Upper lobe of right lung (tissue), 1 donor: Measurements from ENCODE around the gene SELENBP1. TPM values are rescaled to one million over a fixed set of nuclear protein-coding genes. Genes with fewer than 3 reads are reported as not detected.
A peak's percentile ranks its signal among the peaks of the same experiment; 100 is the strongest.

Source experiments
- ATAC-seq: fragments of 200-7000 bp; cut with Tn5 transposase; one replicate; pipeline ENCODE4 v1.9.1; 2020; ENCODE audit warnings: mild to moderate bottlenecking, moderate library complexity
- DNase-seq: peaks from one replicate; pipeline ENCODE4 v3.0.0-alpha.2; 2020
- H3K27ac ChIP-seq: fragments of 200-600 bp; one replicate; pipeline ENCODE4 v1.8.0; 2022
- H3K27me3 ChIP-seq: fragments of 200-600 bp; one replicate; pipeline ENCODE4 v1.8.0; 2022; ENCODE audit warnings: mild to moderate bottlenecking
- H3K36me3 ChIP-seq: fragments of 200-600 bp; one replicate; pipeline ENCODE4 v1.8.0; 2022
- H3K4me1 ChIP-seq: fragments of 200-600 bp; one replicate; pipeline ENCODE4 v1.8.0; 2022
- H3K4me3 ChIP-seq: fragments of 200-600 bp; one replicate; pipeline ENCODE4 v1.8.0; 2022; ENCODE audit warnings: mild to moderate bottlenecking
- H3K9me3 ChIP-seq: fragments of 200-600 bp; one replicate; pipeline ENCODE4 v1.8.0; 2022
- CTCF ChIP-seq: fragments of 200-600 bp; IDR thresholded peaks from one replicate; pipeline ENCODE4 v1.8.0; 2022; ENCODE audit warnings: antibody characterized with exemption
- intact Hi-C: fragments of 100-400 bp; cut with DNase I; formaldehyde crosslinking; loops from one replicate; pipeline ENCODE4 v1.11.0; 2022
- total RNA-seq: library from RNA; stranded (reverse); fragmentation: NEBNext Ultra II Directional; extraction: Animal tissue kit (Norgen Biotek cat#: 25700); gene quantifications from one replicate; pipeline ENCODE4 v1.2.1, GENCODE V29; 2021
- donor health status: DM: no; HTN: yes; CAD: no; lungs with severe emphysema.

Gene SELENBP1
- total RNA-seq, 1 donor from 2014 or later: 321 TPM

DNA sequence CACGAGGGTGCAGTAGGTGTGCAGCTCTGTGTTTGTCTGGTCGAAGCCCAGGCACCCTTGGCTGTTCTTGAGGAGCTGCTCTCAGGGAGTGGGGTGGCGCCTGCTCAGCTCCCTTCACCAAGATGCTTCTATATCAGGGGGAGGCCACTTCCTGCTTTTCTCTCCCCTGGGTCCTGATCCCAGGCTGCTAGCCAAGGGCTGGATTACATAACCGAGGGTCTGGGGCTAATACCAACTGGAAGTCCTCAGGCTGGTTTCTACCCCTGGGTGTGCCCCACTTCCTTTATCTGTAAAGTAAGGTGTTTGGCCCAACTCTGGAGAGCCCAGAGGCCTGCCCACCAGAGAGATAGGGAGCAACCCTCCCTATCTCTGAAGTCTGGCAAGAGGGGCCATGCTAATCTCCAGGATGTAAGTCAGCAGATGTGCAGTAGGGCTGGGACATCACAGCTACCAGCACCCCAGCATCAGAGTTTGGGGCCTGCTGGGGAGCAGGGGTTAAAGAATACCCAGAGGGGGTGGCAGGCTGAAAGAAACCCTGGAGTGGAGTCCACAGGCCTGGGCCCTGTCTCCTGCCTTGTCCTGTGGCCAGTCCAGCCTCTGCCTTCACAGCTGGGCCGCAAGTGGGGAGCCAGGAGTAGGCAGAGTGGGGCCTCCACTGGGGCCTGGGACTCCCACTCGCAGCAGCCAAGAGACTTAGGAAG is 2.1 kb downstream of the SELENBP1 start:
- H3K27me3 ChIP-seq: no peaks in the 10 kb centered on the region
- no peaks in the 10 kb centered on the region for H3K9me3 ChIP-seq
- H3K27ac ChIP-seq: peak overlapping the region; percentile 82
- DNase-seq (peak; percentile 76), ATAC-seq (peak; percentile 45)
- peaks cover 31% of the 10 kb centered on the region for H3K4me1 ChIP-seq
- H3K36me3 ChIP-seq: peaks cover 30% of the 10 kb centered on the region
- TF ChIP-seq CTCF: no peak
- H3K4me3 ChIP-seq: peak overlapping the region; percentile 61
- intact Hi-C loops: no loop called here

- DNase-seq: no peak
- peak overlapping the region; percentile 61 for H3K4me3 ChIP-seq
Measured at GRCh38 chr1:151369621-151370048, 2.9 kb downstream of the SELENBP1 start.

DNA sequence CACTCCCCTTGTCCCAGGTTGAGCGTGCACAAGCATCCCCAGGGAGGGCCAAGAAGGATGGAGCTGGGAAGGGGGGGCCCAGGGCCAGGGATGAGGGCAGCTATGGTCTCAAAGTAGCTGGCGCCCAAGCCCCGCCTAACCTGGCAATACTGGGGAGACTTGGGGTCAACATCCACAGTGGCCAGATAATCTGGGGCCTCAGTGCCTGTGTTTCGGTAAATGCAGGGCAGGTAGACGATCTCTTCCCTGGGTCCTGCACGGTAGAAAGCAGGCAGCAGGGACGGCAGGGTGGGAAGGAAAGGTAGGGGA is 3.2 kb downstream of the SELENBP1 start:
- no peak for ATAC-seq
- peaks cover 31% of the 10 kb centered on the region for H3K4me1 ChIP-seq
- intact Hi-C loops: no loop called here

More at GRCh38 chr1:151369621-151370048, 2.9 kb downstream of the SELENBP1 start:
- Histone ChIP-seq H3K27me3 (no peaks in the 10 kb centered on the region), H3K4me1 (peaks cover 31% of the 10 kb centered on the region), H3K27ac (peak overlapping the region; percentile 82), H3K36me3 (peaks cover 38% of the 10 kb centered on the region), H3K9me3 (no peaks in the 10 kb centered on the region)
- no peak for TF ChIP-seq CTCF
- intact Hi-C loops: no loop called here
- ATAC-seq: no peak

GRCh38 chr1:151368393-151369301 is 3.9 kb downstream of the SELENBP1 start:
- DNase-seq (no peak), ATAC-seq (no peak)
- Histone ChIP-seq H3K36me3 (peaks cover 45% of the 10 kb centered on the region), H3K27ac (peak overlapping the region; percentile 82), H3K4me1 (peaks cover 31% of the 10 kb centered on the region), H3K27me3 (no peaks in the 10 kb centered on the region), H3K4me3 (no peak overlapping the region), H3K9me3 (no peaks in the 10 kb centered on the region)
- intact Hi-C loops: no loop called here
- TF ChIP-seq CTCF: no peak

More for the DNA sequence above, 3.2 kb downstream of the SELENBP1 start:
- no peaks in the 10 kb centered on the region for H3K27me3 ChIP-seq
- H3K36me3 ChIP-seq: peaks cover 41% of the 10 kb centered on the region
- DNase-seq: no peak
- no peaks in the 10 kb centered on the region for H3K9me3 ChIP-seq
- no peak for TF ChIP-seq CTCF
- peak overlapping the region; percentile 82 for H3K27ac ChIP-seq
- H3K4me3 ChIP-seq: no peak overlapping the region

DNA sequence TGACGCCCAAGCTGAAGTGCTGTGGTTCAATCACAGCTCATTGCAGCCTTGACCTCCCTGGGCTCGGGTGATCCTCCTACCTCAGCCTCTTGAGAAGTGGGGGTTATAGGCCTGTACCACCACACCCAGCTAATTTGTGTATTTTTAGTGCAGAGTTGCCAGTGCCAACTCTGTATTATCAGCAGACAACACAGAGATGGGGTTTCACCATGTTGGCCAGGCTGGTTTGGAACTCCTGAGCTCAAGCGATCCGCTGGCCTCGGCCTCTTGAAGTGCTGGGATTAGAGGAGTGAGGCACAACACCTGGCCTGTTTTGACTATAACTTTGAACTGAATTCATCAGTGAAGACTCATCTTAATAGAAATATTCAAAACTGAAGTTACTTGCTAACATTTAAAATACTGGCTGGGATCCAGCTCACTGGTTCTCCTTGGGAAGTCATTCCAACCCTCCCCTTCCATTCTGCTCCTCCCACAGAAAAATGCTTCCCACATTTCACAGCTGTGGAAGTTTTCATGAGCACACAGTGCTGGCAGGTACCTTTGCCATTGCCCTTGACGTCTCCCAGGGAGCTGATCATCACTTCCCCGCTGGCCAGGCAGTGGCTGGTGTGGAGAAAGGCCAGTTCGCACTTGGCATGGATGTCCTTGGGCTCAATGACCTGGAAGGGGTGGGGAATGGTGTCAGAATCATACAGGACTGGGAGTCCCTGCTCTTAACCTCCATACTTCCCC is 4.7 kb downstream of the SELENBP1 start:
- H3K4me1 ChIP-seq: peaks cover 31% of the 10 kb centered on the region
- no peak for ATAC-seq
- H3K27ac ChIP-seq: no peak overlapping the region
- DNase-seq: no peak
- no peaks in the 10 kb centered on the region for H3K27me3 ChIP-seq
- intact Hi-C loops: no loop called here
- H3K4me3 ChIP-seq: no peak overlapping the region
- no peak for TF ChIP-seq CTCF
- H3K9me3 ChIP-seq: no peaks in the 10 kb centered on the region
- H3K36me3 ChIP-seq: peaks cover 45% of the 10 kb centered on the region
